ENCODE results near the gene SRPRB. TPM values are rescaled to one million over a fixed set of nuclear protein-coding genes. Genes with fewer than 3 reads are reported as not detected.

SRPRB gene, protein sequence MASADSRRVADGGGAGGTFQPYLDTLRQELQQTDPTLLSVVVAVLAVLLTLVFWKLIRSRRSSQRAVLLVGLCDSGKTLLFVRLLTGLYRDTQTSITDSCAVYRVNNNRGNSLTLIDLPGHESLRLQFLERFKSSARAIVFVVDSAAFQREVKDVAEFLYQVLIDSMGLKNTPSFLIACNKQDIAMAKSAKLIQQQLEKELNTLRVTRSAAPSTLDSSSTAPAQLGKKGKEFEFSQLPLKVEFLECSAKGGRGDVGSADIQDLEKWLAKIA
- 24.4 TPM for polyA plus RNA-seq (2012; ENCODE audit: missing spikeins)

DNA sequence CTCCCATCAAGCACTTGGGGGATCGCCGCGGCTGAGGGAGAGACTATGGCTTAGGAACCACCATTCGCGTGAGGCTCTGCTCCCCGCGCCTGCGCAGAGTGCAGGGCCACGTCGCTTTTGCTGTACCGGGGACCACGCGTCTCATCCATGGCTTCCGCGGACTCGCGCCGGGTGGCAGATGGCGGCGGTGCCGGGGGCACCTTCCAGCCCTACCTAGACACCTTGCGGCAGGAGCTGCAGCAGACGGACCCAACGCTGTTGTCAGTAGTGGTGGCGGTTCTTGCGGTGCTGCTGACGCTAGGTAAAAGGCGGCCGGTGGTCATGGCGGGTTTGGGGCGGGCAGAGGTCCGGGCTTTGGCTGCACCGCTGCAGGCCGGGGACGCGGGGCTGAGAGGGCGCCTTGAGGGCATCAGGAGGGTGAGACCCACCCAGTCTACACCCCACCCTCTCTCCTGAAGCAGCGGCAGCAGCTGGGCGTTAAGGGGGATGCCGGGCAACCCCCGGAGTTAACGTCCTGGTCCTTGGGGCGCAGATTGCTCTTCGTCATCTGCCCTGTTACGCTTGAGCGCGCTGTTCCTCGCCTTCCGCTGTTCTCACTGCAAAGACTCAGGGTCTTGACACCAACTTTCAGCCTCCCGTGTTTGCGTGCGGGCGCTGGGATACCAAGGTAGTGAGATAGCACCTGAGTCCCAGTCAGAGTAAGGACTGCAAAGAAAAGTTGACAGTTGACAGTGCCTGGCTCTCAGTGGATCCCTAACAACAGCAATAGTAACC, at the start of gene SRPRB:
Gene SRPRB, plus strand, starts transcription at position 114 of the 774 bp plus-strand sequence. Its CDS starts 34 bp downstream, at position 148.
- peak; percentile 100 for FAIRE-seq
- TF ChIP-seq POLR2A (IDR thresholded peaks at IDR 0.05; ENCODE audit: low read depth, low read length) (peak; percentile 88; the same call in 1 of the 2 replicates), POLR2AphosphoS5 (IDR thresholded peaks at IDR 0.05; ENCODE audit: low read depth, low read length) (peak; percentile 92), TAF1 (IDR thresholded peaks at IDR 0.05; ENCODE audit: borderline replicate concordance, low read depth, low read length) (peak; percentile 6; the same call in 1 of the 2 replicates)
- DNase-seq (ENCODE audit: insufficient read length): peak; percentile 87

DNA sequence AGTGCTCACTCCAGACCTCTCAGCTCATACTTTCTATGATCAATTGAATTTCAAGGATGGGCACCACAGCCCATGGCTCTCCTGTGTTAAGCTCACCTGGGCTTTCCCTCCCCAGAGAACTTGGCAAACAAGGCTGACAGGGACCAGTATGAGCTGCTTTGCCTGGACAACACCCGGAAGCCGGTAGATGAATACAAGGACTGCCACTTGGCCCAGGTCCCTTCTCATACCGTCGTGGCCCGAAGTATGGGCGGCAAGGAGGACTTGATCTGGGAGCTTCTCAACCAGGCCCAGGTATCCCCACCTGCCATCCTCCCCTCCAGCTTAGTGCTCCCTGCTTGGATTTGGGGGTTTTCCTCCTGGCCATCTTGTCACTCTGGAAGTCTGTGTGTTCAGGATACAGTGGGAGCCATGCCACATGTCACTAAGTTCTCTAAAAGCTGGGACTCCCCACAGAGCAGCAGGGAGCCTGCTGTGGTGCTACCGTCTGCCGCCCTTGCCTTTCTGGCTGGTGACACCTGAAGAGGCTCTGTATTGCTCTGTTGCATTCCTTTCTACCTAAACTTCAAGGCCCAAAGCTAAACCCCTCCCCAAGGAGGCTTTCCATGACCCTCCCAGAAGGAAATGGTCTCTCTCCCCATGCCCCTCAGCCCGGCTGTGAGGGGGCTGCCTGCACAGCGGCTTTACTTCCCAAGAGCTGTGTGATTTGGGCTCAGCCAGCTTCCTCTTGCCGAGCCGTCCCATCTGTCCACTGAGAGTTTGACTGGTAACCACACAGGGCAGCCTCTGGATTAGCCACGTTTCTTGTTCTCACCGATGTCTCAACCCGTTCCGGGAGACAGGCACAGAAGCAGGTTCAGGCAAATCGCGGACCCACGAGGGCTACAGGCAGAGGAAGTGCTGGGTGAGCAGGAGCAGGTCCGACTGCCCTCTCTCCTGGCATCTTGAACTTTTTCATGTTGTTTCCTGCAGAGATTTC, 48.6 kb upstream of the SRPRB start:
- DNase-seq (ENCODE audit: insufficient read length) (no peak), FAIRE-seq (no peak)
- TF ChIP-seq POLR2AphosphoS5 (IDR thresholded peaks at IDR 0.05; ENCODE audit: low read depth, low read length): no peak
- TF ChIP-seq POLR2A (IDR thresholded peaks at IDR 0.05; ENCODE audit: low read depth, low read length): no peak
- TF ChIP-seq TAF1 (IDR thresholded peaks at IDR 0.05; ENCODE audit: borderline replicate concordance, low read depth, low read length): no peak

DNA sequence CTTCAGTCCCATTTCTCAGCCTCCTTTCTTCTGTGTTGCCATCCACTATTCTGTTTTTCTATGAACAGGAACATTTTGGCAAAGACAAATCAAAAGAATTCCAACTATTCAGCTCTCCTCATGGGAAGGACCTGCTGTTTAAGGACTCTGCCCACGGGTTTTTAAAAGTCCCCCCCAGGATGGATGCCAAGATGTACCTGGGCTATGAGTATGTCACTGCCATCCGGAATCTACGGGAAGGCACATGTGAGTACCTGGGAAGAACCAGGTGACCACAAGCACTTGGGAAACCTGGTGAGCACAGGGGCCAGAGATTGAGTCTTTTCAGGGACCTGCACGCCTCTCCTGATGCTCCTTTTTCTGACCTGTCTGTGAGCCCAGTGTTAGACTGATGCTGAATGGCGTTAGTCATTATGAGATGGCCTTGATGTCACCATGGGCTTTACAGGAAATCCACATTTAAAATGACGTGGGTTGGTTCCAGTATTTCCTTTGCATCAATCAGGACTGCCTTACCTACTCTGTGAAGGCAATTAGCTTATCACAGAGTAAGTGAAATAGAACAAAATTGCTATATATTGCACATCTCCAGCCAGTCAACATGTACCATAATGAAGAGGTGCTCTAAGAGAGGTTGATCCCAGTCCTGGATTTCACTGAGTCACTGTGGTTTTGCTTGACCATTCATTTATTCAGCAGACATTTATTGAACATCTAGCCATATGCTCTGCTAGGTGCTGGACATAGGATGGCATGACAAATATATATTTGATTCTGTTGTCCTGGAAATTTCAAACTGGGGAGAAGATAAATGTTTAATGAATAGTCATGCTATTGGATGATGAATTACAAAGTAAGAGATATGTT, 47.7 kb upstream of the SRPRB start:
- FAIRE-seq (no peak), DNase-seq (ENCODE audit: insufficient read length) (no peak)
- TF ChIP-seq TAF1 (IDR thresholded peaks at IDR 0.05; ENCODE audit: borderline replicate concordance, low read depth, low read length) (no peak), POLR2AphosphoS5 (IDR thresholded peaks at IDR 0.05; ENCODE audit: low read depth, low read length) (no peak), POLR2A (IDR thresholded peaks at IDR 0.05; ENCODE audit: low read depth, low read length) (no peak)

DNA sequence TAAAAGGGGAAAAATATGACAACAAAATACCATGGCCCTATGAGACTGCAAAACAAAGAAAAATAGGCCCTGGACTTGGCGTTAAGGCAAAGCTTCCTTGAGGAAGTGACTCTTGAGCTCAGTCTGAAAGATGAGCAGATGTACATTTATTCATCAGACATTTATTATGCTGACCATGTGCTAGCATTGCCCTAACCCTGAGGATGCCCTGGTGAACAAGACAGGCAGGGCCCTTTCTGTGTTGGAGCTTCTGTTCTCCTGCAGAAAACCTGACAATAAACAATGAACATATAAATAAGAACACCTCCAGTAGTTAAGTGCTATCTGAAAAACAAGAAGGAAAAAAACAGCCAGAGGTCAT, 47.1 kb upstream of the SRPRB start:
- TF ChIP-seq POLR2A (IDR thresholded peaks at IDR 0.05; ENCODE audit: low read depth, low read length) (no peak), POLR2AphosphoS5 (IDR thresholded peaks at IDR 0.05; ENCODE audit: low read depth, low read length) (no peak), TAF1 (IDR thresholded peaks at IDR 0.05; ENCODE audit: borderline replicate concordance, low read depth, low read length) (no peak)
- no peak for DNase-seq (ENCODE audit: insufficient read length)
- no peak for FAIRE-seq

DNA sequence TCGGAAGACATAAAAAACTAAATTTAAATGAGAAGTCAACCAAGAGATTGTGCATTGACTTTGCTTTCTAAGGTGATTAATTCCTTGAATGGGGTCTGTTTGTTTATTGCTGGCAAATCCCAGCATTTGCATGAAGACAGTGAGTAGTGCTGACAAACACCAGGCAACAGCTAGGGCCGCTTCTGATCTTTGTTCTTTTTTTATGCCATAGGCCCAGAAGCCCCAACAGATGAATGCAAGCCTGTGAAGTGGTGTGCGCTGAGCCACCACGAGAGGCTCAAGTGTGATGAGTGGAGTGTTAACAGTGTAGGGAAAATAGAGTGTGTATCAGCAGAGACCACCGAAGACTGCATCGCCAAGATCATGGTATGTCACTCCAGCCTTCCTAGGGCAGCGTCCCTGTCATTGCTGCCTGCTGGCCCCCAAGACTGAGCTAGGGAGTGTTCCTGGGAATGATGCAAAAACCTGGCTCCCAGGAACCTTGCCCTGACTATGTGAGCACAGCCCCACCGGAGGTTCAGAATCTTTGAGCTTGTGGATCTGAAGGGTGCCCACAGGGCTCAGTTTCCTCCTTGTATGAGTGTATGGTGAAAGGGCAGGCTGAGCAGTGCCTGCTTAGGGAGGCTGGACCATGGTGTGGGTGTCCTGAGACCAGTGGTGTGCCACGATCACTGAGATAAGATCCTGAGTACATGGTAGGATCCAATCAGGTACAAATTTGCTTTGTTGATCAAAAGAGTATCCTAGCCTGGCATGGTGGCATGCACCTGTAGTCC, 46.5 kb upstream of the SRPRB start:
- TF ChIP-seq TAF1 (IDR thresholded peaks at IDR 0.05; ENCODE audit: borderline replicate concordance, low read depth, low read length): no peak
- TF ChIP-seq POLR2A (IDR thresholded peaks at IDR 0.05; ENCODE audit: low read depth, low read length): no peak
- no peak for TF ChIP-seq POLR2AphosphoS5 (IDR thresholded peaks at IDR 0.05; ENCODE audit: low read depth, low read length)
- FAIRE-seq (no peak), DNase-seq (ENCODE audit: insufficient read length) (no peak)

DNA sequence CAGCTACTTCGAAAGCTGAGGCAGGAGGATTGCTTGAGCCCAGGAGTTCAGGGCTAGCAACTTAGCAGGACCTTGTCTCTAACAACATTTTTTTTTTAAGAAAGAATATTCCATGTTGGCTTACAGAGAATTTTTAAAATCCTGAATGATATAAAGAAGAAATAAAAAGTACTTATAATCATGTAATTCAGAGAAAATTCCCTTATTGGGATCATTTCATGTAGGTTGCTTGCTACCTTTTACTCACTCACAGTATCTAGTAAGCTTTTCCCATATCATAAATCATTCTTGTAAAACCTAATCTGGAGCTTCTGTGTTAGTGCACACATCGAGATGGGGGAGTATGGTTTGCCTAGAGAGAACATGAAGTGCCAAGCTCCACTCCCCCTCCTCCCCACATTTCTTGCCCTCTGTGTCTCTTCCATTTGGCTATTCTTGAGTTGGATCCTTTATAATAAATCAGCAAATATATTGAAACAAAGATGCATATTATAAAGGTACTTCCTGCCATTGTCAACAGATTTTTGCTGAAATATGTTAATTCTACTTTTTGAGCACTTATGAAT, 45.8 kb upstream of the SRPRB start:
- FAIRE-seq: no peak
- no peak for DNase-seq (ENCODE audit: insufficient read length)
- TF ChIP-seq POLR2A (IDR thresholded peaks at IDR 0.05; ENCODE audit: low read depth, low read length): no peak

DNA sequence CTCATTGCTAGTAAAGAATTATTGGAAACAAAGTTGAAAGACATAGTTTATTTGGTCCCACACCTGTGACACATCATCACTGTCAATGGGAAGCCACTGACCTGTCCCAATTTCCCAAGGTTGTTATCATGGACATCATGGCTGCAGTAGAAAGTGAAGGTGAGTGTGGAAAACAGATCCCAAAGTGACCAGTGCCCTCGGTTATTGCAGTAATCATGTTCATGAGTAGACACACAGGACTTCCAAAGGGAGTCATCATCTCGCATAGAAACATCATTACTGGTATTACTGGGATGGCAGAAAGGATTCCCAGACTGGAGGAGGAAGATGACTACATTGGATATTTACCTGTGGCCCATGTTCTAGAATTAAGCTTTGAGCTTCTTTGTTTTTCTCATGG, 44.7 kb upstream of the SRPRB start:
- FAIRE-seq (no peak), DNase-seq (ENCODE audit: insufficient read length) (no peak)
- TF ChIP-seq POLR2A (IDR thresholded peaks at IDR 0.05; ENCODE audit: low read depth, low read length) (no peak), POLR2AphosphoS5 (IDR thresholded peaks at IDR 0.05; ENCODE audit: low read depth, low read length) (no peak), TAF1 (IDR thresholded peaks at IDR 0.05; ENCODE audit: borderline replicate concordance, low read depth, low read length) (no peak)

DNA sequence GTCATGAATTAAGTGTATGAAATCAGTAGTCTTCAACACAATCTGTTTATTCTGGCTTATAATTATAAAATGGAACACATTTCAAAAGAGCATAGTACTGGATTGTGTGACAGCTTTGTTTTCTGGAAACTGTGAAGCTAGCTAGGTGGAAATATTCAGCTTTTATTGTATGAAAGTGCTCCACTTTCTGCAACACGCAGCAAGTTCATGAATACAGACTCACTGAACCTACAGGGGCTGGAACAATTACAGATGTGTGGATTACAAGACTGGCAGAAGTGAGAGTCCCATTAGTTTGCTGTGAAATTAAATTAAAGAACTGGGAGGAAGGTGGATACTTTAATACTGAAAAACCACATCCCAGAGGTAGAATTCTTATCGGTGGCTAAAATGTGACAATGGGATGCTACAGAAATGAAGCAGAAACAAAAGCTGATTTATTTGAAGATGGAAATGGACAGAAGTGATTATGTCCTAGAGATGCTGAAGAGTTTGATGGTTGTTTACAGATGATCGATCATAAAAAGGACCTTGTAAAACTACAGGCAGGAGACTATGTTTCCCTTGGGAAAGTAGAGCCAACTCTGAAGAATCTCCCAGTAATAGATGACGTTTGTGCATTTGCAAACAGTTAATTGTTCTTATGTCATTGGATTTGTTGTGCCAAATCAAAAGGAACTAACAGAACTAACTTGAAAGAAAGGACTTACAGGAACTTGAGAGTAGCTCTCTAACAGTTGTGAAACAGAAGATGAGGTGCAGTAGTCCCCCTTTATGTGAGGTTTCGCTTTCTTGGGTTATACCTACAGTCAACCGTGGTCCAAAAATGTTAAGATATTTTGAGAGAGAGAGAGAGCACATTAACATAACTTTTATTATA, 43.8 kb upstream of the SRPRB start:
- DNase-seq (ENCODE audit: insufficient read length): no peak
- peak; percentile 58 for FAIRE-seq
- TF ChIP-seq TAF1 (IDR thresholded peaks at IDR 0.05; ENCODE audit: borderline replicate concordance, low read depth, low read length) (no peak), POLR2AphosphoS5 (IDR thresholded peaks at IDR 0.05; ENCODE audit: low read depth, low read length) (no peak), POLR2A (IDR thresholded peaks at IDR 0.05; ENCODE audit: low read depth, low read length) (no peak)

DNA sequence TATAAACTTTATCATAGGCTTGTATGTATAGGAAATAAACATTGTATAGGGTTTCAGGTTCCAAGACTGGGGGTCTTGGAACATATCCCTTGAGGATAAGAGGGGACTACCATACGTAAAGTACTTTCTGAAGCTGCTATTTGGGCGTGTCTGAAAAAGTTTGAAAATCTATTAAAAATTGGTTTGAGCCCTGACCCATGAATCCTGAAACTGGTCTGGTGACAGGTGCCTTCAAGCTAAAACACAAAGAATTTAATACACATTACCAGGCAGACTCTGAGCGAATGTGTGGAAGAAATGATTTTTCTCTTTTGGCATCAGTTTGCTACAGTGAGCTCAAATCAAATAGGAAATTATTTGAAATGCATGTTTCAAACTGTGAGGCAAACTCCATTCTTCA, 43.1 kb upstream of the SRPRB start:
- FAIRE-seq (no peak), DNase-seq (ENCODE audit: insufficient read length) (no peak)
- TF ChIP-seq POLR2AphosphoS5 (IDR thresholded peaks at IDR 0.05; ENCODE audit: low read depth, low read length): no peak
- no peak for TF ChIP-seq POLR2A (IDR thresholded peaks at IDR 0.05; ENCODE audit: low read depth, low read length)
- TF ChIP-seq TAF1 (IDR thresholded peaks at IDR 0.05; ENCODE audit: borderline replicate concordance, low read depth, low read length): no peak
